ENCODE measurements around the gene BMP10. TPM values are rescaled to one million over a fixed set of nuclear protein-coding genes. Genes with fewer than 3 reads are reported as not detected.

BMP10 gene
- total RNA-seq, 1 experiment from 2014 or later = not detected

DNA sequence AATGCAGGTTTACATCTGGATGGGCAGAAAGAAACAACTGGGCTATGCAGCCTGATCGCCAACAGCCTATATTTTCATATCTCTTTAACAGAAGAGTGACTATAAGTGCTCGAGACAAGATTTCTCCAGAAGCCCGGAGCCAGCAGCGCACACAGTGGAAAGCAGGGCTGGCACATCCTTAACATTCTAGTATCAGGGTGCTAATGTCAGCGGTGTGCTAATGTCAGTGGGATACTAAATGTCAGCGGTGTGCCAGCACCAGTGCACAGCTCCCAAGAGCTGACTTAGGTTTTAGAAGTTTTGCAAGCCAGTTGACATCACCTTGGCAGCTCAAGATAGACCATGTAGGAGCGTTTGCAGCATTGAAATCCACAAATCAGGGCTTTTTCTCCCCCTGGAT, 8.3 kb downstream of the BMP10 start:
- no peak overlapping the region for H2AK5ac ChIP-seq (ENCODE audit: insufficient read length, low read length)
- no peaks in the 10 kb centered on the region for H3K9me3 ChIP-seq (ENCODE audit: control insufficient read depth, low read depth, low read length)
- no peak for DNase-seq
- no peak overlapping the region for H3K14ac ChIP-seq (ENCODE audit: insufficient read depth, low read length)
- no peak overlapping the region for H3T11ph ChIP-seq (ENCODE audit: low read length)
- no peak overlapping the region for H3K27ac ChIP-seq (ENCODE audit: insufficient read length, low read depth, low read length)
- H3K18ac ChIP-seq (ENCODE audit: insufficient read length, low read depth, low read length) = no peak overlapping the region
- no peak overlapping the region for H3K56ac ChIP-seq (ENCODE audit: insufficient read length, low read depth, low read length)
- H2BK12ac ChIP-seq (ENCODE audit: insufficient read length, low read depth, low read length) = no peak overlapping the region
- TF ChIP-seq, protein P1, sequence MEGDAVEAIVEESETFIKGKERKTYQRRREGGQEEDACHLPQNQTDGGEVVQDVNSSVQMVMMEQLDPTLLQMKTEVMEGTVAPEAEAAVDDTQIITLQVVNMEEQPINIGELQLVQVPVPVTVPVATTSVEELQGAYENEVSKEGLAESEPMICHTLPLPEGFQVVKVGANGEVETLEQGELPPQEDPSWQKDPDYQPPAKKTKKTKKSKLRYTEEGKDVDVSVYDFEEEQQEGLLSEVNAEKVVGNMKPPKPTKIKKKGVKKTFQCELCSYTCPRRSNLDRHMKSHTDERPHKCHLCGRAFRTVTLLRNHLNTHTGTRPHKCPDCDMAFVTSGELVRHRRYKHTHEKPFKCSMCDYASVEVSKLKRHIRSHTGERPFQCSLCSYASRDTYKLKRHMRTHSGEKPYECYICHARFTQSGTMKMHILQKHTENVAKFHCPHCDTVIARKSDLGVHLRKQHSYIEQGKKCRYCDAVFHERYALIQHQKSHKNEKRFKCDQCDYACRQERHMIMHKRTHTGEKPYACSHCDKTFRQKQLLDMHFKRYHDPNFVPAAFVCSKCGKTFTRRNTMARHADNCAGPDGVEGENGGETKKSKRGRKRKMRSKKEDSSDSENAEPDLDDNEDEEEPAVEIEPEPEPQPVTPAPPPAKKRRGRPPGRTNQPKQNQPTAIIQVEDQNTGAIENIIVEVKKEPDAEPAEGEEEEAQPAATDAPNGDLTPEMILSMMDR (conservative IDR thresholded peaks at IDR 0.05) = no peak
- no peaks in the 10 kb centered on the region for H3K79me2 ChIP-seq (ENCODE audit: insufficient read depth, low read length)
- H3K4me3 Mint-ChIP-seq = no peak overlapping the region
- no peak overlapping the region for H3K4me2 ChIP-seq (ENCODE audit: insufficient read depth, insufficient read length, low read length)
- no peak overlapping the region for H4K91ac ChIP-seq (ENCODE audit: insufficient read length, low read depth, low read length)
- no peak overlapping the region for H2BK120ac ChIP-seq (ENCODE audit: low read depth, low read length, poor library complexity, severe bottlenecking)
- no peaks in the 10 kb centered on the region for H3K23me2 ChIP-seq (ENCODE audit: insufficient read length, low read depth, low read length, poor library complexity, severe bottlenecking)
- H2BK15ac ChIP-seq (ENCODE audit: low read depth, low read length) = no peak overlapping the region
- H3K23ac ChIP-seq (ENCODE audit: insufficient read length, low read depth, low read length) = no peak overlapping the region
- H4K20me1 ChIP-seq (ENCODE audit: control insufficient read depth, insufficient read depth, insufficient read length) = no peaks in the 10 kb centered on the region
- no peak overlapping the region for H4K8ac ChIP-seq (replicated peaks; ENCODE audit: insufficient read length, low read depth, low read length)
- H2BK5ac ChIP-seq (ENCODE audit: insufficient read length, low read length) = no peak overlapping the region
- H3K79me1 ChIP-seq (ENCODE audit: insufficient read depth, low read depth, low read length, poor library complexity, severe bottlenecking) = no peaks in the 10 kb centered on the region
- WGBS (ENCODE audit: extremely low coverage, insufficient read length, low lambda C conversion rate) = no CpG with 5 or more reads among the region's 7 CpGs
- H3K27me3 Mint-ChIP-seq (ENCODE audit: low read depth) = no peaks in the 10 kb centered on the region; the same call in 1 of the 2 replicates
- H4K5ac ChIP-seq (ENCODE audit: insufficient read length, low read depth, low read length) = no peak overlapping the region
- H3K4ac ChIP-seq (ENCODE audit: low read depth, low read length) = no peak overlapping the region
- no peaks in the 10 kb centered on the region for H3K9me3 Mint-ChIP-seq
- H3K36me3 Mint-ChIP-seq (ENCODE audit: insufficient read depth in 1 of 3, low read depth in 3 of 3) = no peaks in the 10 kb centered on the region
- no peak overlapping the region for H2AFZ ChIP-seq (ENCODE audit: low read length)
- H2BK20ac ChIP-seq (ENCODE audit: low read depth, low read length, poor library complexity, severe bottlenecking) = no peak overlapping the region
- peaks cover 6 to 12% of the 10 kb centered on the region in 2 experiments for H3K4me1 Mint-ChIP-seq
- H3K27me3 ChIP-seq (ENCODE audit: insufficient read depth, low read length) = no peaks in the 10 kb centered on the region
- no peak overlapping the region for H3K27ac Mint-ChIP-seq
- no peak overlapping the region for H3K9ac ChIP-seq (ENCODE audit: extremely low read depth, insufficient read length, low read length)
- no peaks in the 10 kb centered on the region; the same call in 1 of the 2 replicates for H3K4me1 ChIP-seq (ENCODE audit: insufficient read depth, low read length)

All from H9 (cell line).